A549 (cell line): ENCODE measurements around the gene BANK1.

Experiments
- ESRRA ChIP-seq: fragments of 150-350 bp; IDR thresholded peaks from 2 replicates; pipeline ENCODE4 v1.6.1; 2014; ENCODE audit warnings: mild to moderate bottlenecking, low read length, borderline replicate concordance
- HOXB13 ChIP-seq: fragments of 250-450 bp; sonication (Bioruptor Pico); IDR thresholded peaks from 2 replicates; pipeline ENCODE4 v1.5.0; 2020; ENCODE audit warnings: low read depth, mild to moderate bottlenecking, moderate library complexity
- KDM1A ChIP-seq: fragments of 200-600 bp; sonication (generic); IDR thresholded peaks from 2 replicates; pipeline ENCODE4 v1.6.1; 2016; ENCODE audit warnings: low read depth, mild to moderate bottlenecking
- MAFK ChIP-seq: fragments of 450-650 bp; IDR thresholded peaks from 2 replicates; pipeline ENCODE4 v1.6.1; 2014; ENCODE audit not compliant: partially characterized antibody
- POLR2A ChIP-seq: IDR thresholded peaks from 2 replicates; pipeline ENCODE4 v1.6.1; 2012; ENCODE audit warnings: mild to moderate bottlenecking, low read length
- POLR2AphosphoS2 ChIP-seq: conservative IDR thresholded peaks from 2 replicates; pipeline ENCODE4 v1.6.1; 2012; ENCODE audit warnings: low read length, improper control_type of control experiment, inconsistent platforms
- TF ChIP-seq, protein P1 (sequence below): fragments of >200 bp; sonication (Bioruptor Twin); formaldehyde crosslinking; IDR thresholded peaks from 3 replicates; pipeline ENCODE4 v1.5.1; 2016

- no peak for TF ChIP-seq POLR2AphosphoS2
- no peak for TF ChIP-seq POLR2A
- no peak for TF ChIP-seq MAFK
- TF ChIP-seq, protein P1, sequence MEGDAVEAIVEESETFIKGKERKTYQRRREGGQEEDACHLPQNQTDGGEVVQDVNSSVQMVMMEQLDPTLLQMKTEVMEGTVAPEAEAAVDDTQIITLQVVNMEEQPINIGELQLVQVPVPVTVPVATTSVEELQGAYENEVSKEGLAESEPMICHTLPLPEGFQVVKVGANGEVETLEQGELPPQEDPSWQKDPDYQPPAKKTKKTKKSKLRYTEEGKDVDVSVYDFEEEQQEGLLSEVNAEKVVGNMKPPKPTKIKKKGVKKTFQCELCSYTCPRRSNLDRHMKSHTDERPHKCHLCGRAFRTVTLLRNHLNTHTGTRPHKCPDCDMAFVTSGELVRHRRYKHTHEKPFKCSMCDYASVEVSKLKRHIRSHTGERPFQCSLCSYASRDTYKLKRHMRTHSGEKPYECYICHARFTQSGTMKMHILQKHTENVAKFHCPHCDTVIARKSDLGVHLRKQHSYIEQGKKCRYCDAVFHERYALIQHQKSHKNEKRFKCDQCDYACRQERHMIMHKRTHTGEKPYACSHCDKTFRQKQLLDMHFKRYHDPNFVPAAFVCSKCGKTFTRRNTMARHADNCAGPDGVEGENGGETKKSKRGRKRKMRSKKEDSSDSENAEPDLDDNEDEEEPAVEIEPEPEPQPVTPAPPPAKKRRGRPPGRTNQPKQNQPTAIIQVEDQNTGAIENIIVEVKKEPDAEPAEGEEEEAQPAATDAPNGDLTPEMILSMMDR = no peak
- no peak for TF ChIP-seq KDM1A
- TF ChIP-seq ESRRA = no peak
- no peak for TF ChIP-seq HOXB13 (CRISPR knock-in tag)
These were observed 179.4 kb downstream of the BANK1 start for GRCh38 chr4:101969965-101970364.
